GM12878 (cell line): ENCODE results near the gene XRCC4. TPM values are rescaled to one million over a fixed set of nuclear protein-coding genes. Genes with fewer than 3 reads are reported as not detected.

Experiments used
- ATAC-seq: fragments of 200-7000 bp; cut with Tn5 transposase; 3 replicates; pipeline ENCODE4 v1.9.1; 2020; ENCODE audit warnings: mild to moderate bottlenecking, moderate library complexity
- BruUV-seq: library from RNA; stranded (reverse); fragments of 400-500 nt; replicated peaks from 2 replicates; lab custom pipeline; 2021; lab: Mats Ljungman, UMichigan
- CTCF ChIA-PET: fragments of 300-600 bp; sonication (Branson Sonifier 250); formaldehyde crosslinking; extraction: SDS; loops from one replicate; lab custom pipeline; 2021; ENCODE audit warnings: inconsistent platforms; lab: Yijun Ruan, JAX
- POLR2A ChIA-PET: fragments of 350-600 bp; formaldehyde crosslinking; extraction: SDS; loops from one replicate; lab custom pipeline; 2021; ENCODE audit warnings: inconsistent platforms; lab: Charles Lee
- RAD21 ChIA-PET: fragments of 300-600 bp; sonication (Branson Sonifier 250); formaldehyde crosslinking; loops from one replicate; lab custom pipeline; 2023; ENCODE audit warnings: antibody characterized with exemption; ENCODE audit not compliant: unreplicated experiment; lab: Charles Lee
- SMC1A ChIA-PET: fragments of 300-600 bp; sonication (Branson Sonifier 250); formaldehyde crosslinking; loops from one replicate; lab custom pipeline; 2023; ENCODE audit not compliant: unreplicated experiment, uncharacterized antibody; lab: Charles Lee
- DNase-seq: peaks from one replicate; pipeline ENCODE4 v3.0.0-alpha.2; 2011; ENCODE audit warnings: low read depth, low spot score
- FAIRE-seq: peaks from 3 replicates; lab custom pipeline; 2011; peaks lifted over from hg19 to GRCh38; lab: Jason Lieb, UNC
- H2AFZ ChIP-seq: 2 replicates; pipeline ENCODE4 v1.6.0; 2011; ENCODE audit warnings: low read depth, low read length, control low read depth; ENCODE audit not compliant: control insufficient read depth
- H3K27ac ChIP-seq: 2 replicates; pipeline ENCODE4 v1.5.1; 2011; ENCODE audit warnings: control low read depth; ENCODE audit not compliant: control insufficient read depth, insufficient read depth
- H3K27me3 ChIP-seq, 2 experiments: replicated peaks in 1 of 2; 2 replicates each; pipeline versions ENCODE4 v1.6.0 to v1.6.1; 2011; ENCODE audit warnings: low read length in 1 of 2; ENCODE audit not compliant: control insufficient read depth in 2 of 2, insufficient read depth in 2 of 2
- H3K36me3 ChIP-seq, 2 experiments: 2 replicates each; pipeline ENCODE4 v1.5.1; 2011; ENCODE audit warnings: low read length in 1 of 2; ENCODE audit not compliant: control insufficient read depth in 2 of 2, insufficient read depth in 2 of 2
- H3K4me1 ChIP-seq: 2 replicates; pipeline ENCODE4 v1.6.1; 2011; ENCODE audit warnings: mild to moderate bottlenecking, low read length, moderate library complexity, mixed read lengths; ENCODE audit not compliant: control insufficient read depth, insufficient read depth
- H3K4me2 ChIP-seq: 2 replicates; pipeline ENCODE4 v1.6.0; 2011; ENCODE audit warnings: control low read depth; ENCODE audit not compliant: control insufficient read depth, insufficient read depth
- H3K4me3 ChIP-seq: fragments of 200-600 bp; sonication (generic); 2 replicates; pipeline ENCODE4 v1.5.1; 2016
- H3K79me2 ChIP-seq: 2 replicates; pipeline ENCODE4 v1.6.0; 2011; ENCODE audit warnings: low read length; ENCODE audit not compliant: control insufficient read depth, insufficient read depth
- H3K9ac ChIP-seq: 2 replicates; pipeline ENCODE4 v1.8.0; 2011; ENCODE audit warnings: low read length, control low read depth, mixed read lengths; ENCODE audit not compliant: control insufficient read depth, insufficient read depth
- H3K9me3 ChIP-seq: replicated peaks from 3 replicates; pipeline ENCODE4 v1.5.1; 2011; ENCODE audit warnings: mild to moderate bottlenecking, low read length; ENCODE audit not compliant: control insufficient read depth, insufficient read depth
- H4K20me1 ChIP-seq: 2 replicates; pipeline ENCODE4 v1.6.0; 2011; ENCODE audit not compliant: control insufficient read depth, insufficient read depth
- BACH1 ChIP-seq: fragments of 450-650 bp; IDR thresholded peaks from 2 replicates; pipeline ENCODE4 v1.6.1; 2017; ENCODE audit warnings: mild to moderate bottlenecking, borderline replicate concordance
- BCL11A ChIP-seq: IDR thresholded peaks from 2 replicates; pipeline ENCODE4 v1.6.1; 2011; ENCODE audit warnings: low read depth, low read length
- FOS ChIP-seq: IDR thresholded peaks from 3 replicates; pipeline ENCODE4 v1.6.1; 2011; ENCODE audit warnings: borderline replicate concordance; ENCODE audit not compliant: insufficient read length; ENCODE audit errors: extremely low read depth
- FOXK2 ChIP-seq: fragments of 450-650 bp; IDR thresholded peaks from 2 replicates; pipeline ENCODE4 v1.6.1; 2017; ENCODE audit warnings: mild to moderate bottlenecking, moderate library complexity
- IRF4 ChIP-seq: IDR thresholded peaks from 2 replicates; pipeline ENCODE4 v1.6.1; 2011; ENCODE audit warnings: low read depth, low read length
- MTA3 ChIP-seq: IDR thresholded peaks from 2 replicates; pipeline ENCODE4 v1.6.1; 2012; ENCODE audit warnings: low read length, inconsistent platforms, borderline replicate concordance
- NR2F1 ChIP-seq: fragments of 450-650 bp; conservative IDR thresholded peaks from 2 replicates; pipeline ENCODE4 v1.6.1; 2017; ENCODE audit warnings: mild to moderate bottlenecking
- SREBF2 ChIP-seq: IDR thresholded peaks from 2 replicates; pipeline ENCODE4 v1.6.1; 2012; ENCODE audit warnings: mild to moderate bottlenecking, low read length
- YY1 ChIP-seq: IDR thresholded peaks from 2 replicates; pipeline ENCODE4 v1.6.1; 2011; ENCODE audit warnings: low read depth, mild to moderate bottlenecking, low read length
- WGBS: methylation state at CpG from one replicate; pipeline ENCODE4 v1.1.6; 2016; ENCODE audit warnings: low lambda C conversion rate; ENCODE audit not compliant: insufficient replicate concordance, insufficient coverage; ENCODE audit errors: missing lambda C conversion rate; 5-methylcytosine and 5-hydroxymethylcytosine counted together
- in situ Hi-C: fragments of 300-500 bp; cut with MboI; formaldehyde crosslinking; loops from 9 replicates; pipeline ENCODE4 v1.14.3; 2018; ENCODE audit warnings: mixed read lengths
- intact Hi-C: fragments of 100-400 bp; cut with micrococcal nuclease; formaldehyde crosslinking; loops from one replicate; pipeline ENCODE4 v1.14.2; 2022; ENCODE audit not compliant: unreplicated experiment
- polyA plus RNA-seq, 11 experiments: library from polyadenylated mRNA; depleted of rRNA in 4 of 11; unstranded in 6 of 11; stranded (reverse) in 5 of 11; fragments of >200 nt; fragmentation: Nextera tagmentation in 4 of 11; fragmentation: Illumina TruSeq in 1 of 11; extraction: Ambion mirVana in 4 of 11; extraction: Trizol in 1 of 11; gene quantifications; 1 replicate in 1 of 11; 2 replicates in 10 of 11; pipeline versions ENCODE4 v1.2.1 to v1.2.3, GENCODE V29; 2011 to 2016; ENCODE audit warnings: inconsistent platforms in 2 of 11, missing spikeins in 2 of 11, low read depth in 1 of 11
- total RNA-seq, 4 experiments: library from RNA; depleted of rRNA in 3 of 4; stranded (reverse); fragments of >200 nt in 3 of 4; fragmentation: Illumina TruSeq in 1 of 4; extraction: Trizol in 1 of 4; gene quantifications; 2 replicates each; pipeline versions ENCODE4 v1.2.1 to v1.2.3, GENCODE V29; 2013 to 2021
- TF ChIP-seq, protein P1 (sequence below): fragments of 450-650 bp; IDR thresholded peaks from 2 replicates; pipeline ENCODE4 v1.6.1; 2016; ENCODE audit warnings: mild to moderate bottlenecking
- TF ChIP-seq, protein P2 (sequence below): IDR thresholded peaks from 2 replicates; pipeline ENCODE4 v1.6.1; 2011; ENCODE audit warnings: mild to moderate bottlenecking, low read depth, low read length, moderate library complexity; ENCODE audit not compliant: insufficient replicate concordance
- TF ChIP-seq, protein P3 (sequence below): fragments of 450-650 bp; IDR thresholded peaks from 2 replicates; pipeline ENCODE4 v1.6.1; 2017; ENCODE audit warnings: low read depth, mild to moderate bottlenecking, moderate library complexity
- TF ChIP-seq, protein P4 (sequence below): fragments of 150-350 bp; IDR thresholded peaks from 2 replicates; pipeline ENCODE4 v1.6.1; 2016; ENCODE audit warnings: low read depth, low read length

The XRCC4 gene
- total and polyA plus RNA-seq, 10 of the 15 experiments (the other 5 are each of a cell fraction or from before 2014, with no cell fraction given): 12.1 to 53.6 (median 25.8) TPM

DNA sequence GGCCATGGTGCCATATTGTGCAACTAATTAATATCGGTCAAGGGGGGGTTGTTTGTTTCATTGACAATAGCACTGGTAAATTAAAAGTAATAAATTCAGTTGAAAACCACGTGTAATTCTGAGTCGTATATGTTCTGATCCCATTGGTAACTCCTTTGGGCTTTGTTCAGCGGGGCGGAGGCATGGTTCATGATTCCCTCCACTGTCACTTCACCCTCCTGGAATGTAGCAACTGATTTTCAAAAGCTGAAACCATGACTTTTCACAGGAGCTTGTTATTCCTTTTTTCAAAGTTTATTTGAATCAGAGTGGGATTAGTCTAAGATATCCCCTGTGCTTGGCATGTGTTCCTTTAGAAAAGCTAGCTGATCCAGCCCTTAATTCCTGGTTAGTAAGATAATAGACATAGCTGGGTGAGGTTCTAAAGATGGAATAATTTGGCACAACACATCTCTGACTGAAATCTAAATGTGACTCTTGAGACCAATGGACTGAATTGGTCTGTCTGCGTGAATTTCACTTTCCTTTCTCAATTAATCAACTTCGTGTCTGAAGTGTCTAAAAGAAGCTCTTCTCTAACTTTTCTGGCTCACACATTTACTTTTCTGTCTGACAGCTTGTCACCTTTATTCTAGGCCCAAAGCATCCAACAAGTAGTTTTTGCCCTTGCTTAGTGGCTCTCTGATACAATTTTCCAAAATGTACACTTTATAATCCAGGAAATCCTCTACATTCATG is 208.5 kb downstream of the XRCC4 start (continued):
- TF ChIP-seq, protein P1, sequence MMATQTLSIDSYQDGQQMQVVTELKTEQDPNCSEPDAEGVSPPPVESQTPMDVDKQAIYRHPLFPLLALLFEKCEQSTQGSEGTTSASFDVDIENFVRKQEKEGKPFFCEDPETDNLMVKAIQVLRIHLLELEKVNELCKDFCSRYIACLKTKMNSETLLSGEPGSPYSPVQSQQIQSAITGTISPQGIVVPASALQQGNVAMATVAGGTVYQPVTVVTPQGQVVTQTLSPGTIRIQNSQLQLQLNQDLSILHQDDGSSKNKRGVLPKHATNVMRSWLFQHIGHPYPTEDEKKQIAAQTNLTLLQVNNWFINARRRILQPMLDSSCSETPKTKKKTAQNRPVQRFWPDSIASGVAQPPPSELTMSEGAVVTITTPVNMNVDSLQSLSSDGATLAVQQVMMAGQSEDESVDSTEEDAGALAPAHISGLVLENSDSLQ: peak; percentile 74
- TF ChIP-seq, protein P2, sequence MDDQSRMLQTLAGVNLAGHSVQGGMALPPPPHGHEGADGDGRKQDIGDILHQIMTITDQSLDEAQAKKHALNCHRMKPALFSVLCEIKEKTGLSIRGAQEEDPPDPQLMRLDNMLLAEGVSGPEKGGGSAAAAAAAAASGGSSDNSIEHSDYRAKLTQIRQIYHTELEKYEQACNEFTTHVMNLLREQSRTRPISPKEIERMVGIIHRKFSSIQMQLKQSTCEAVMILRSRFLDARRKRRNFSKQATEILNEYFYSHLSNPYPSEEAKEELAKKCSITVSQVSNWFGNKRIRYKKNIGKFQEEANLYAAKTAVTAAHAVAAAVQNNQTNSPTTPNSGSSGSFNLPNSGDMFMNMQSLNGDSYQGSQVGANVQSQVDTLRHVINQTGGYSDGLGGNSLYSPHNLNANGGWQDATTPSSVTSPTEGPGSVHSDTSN: peak; percentile 75

DNA sequence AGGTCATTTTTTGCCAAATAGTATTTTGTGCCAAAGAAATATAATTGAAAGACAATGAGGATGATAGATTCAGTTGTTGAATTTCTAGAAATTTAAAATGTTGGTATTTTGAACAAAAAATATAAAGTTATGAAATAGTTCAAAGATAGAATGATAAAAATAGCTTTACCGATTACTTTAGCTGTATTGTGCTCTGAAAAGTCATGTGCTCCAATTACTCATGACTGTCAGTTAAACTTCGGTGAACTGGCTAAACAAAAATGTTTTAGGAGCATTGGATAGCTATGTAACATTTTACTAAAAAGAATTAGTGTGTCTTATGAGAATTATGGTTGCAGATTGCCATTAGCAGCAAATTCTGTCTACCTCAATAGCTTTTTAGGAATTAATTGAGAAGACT is 216.9 kb downstream of the XRCC4 start:
- Histone ChIP-seq H3K4me1 (no peaks in the 10 kb centered on the region), H3K4me3 (no peak overlapping the region), H3K36me3 (no peaks in the 10 kb centered on the region), H4K20me1 (no peaks in the 10 kb centered on the region), H3K79me2 (no peaks in the 10 kb centered on the region), H3K27me3 (no peaks in the 10 kb centered on the region)
- WGBS: 95% methylated on average over 2 of the region's 2 CpGs
- DNase-seq: no peak
- intact Hi-C loops: no loop called here
- TF ChIP-seq, protein P3, sequence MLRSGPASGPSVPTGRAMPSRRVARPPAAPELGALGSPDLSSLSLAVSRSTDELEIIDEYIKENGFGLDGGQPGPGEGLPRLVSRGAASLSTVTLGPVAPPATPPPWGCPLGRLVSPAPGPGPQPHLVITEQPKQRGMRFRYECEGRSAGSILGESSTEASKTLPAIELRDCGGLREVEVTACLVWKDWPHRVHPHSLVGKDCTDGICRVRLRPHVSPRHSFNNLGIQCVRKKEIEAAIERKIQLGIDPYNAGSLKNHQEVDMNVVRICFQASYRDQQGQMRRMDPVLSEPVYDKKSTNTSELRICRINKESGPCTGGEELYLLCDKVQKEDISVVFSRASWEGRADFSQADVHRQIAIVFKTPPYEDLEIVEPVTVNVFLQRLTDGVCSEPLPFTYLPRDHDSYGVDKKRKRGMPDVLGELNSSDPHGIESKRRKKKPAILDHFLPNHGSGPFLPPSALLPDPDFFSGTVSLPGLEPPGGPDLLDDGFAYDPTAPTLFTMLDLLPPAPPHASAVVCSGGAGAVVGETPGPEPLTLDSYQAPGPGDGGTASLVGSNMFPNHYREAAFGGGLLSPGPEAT: no peak
- no peak for TF ChIP-seq BACH1
- no peak for TF ChIP-seq IRF4
- no peak for TF ChIP-seq SREBF2
- TF ChIP-seq, protein P4, sequence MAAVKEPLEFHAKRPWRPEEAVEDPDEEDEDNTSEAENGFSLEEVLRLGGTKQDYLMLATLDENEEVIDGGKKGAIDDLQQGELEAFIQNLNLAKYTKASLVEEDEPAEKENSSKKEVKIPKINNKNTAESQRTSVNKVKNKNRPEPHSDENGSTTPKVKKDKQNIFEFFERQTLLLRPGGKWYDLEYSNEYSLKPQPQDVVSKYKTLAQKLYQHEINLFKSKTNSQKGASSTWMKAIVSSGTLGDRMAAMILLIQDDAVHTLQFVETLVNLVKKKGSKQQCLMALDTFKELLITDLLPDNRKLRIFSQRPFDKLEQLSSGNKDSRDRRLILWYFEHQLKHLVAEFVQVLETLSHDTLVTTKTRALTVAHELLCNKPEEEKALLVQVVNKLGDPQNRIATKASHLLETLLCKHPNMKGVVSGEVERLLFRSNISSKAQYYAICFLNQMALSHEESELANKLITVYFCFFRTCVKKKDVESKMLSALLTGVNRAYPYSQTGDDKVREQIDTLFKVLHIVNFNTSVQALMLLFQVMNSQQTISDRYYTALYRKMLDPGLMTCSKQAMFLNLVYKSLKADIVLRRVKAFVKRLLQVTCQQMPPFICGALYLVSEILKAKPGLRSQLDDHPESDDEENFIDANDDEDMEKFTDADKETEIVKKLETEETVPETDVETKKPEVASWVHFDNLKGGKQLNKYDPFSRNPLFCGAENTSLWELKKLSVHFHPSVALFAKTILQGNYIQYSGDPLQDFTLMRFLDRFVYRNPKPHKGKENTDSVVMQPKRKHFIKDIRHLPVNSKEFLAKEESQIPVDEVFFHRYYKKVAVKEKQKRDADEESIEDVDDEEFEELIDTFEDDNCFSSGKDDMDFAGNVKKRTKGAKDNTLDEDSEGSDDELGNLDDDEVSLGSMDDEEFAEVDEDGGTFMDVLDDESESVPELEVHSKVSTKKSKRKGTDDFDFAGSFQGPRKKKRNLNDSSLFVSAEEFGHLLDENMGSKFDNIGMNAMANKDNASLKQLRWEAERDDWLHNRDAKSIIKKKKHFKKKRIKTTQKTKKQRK: no peak
- TF ChIP-seq FOS: no peak
- no peak for TF ChIP-seq FOXK2
- no peak for TF ChIP-seq BCL11A
- TF ChIP-seq YY1: no peak
- no peak for TF ChIP-seq NR2F1
- TF ChIP-seq MTA3: no peak
- TF ChIP-seq, all 136 proteins: peak for 0
- ATAC-seq (no peak), FAIRE-seq (no peak)
- H3K4me2 ChIP-seq: no peak overlapping the region
- no peak overlapping the region for H3K27ac ChIP-seq
- RAD21 ChIA-PET: no interaction called here
- SMC1A ChIA-PET: interaction anchor here (0.6 to 1.9 kb wide), 4 partner anchors 11 to 55 kb away, joined by 3 to 4 read pairs (median 4); no protein-coding TSS in a partner anchor
- CTCF ChIA-PET: no interaction called here
- BruUV-seq: no TSS peak
- POLR2A ChIA-PET: no interaction called here
- H2AFZ ChIP-seq: no peak overlapping the region
- H3K9me3 ChIP-seq: peaks cover 4% of the 10 kb centered on the region; the same call in 2 of the 3 replicates
- in situ Hi-C loops: no loop called here
- H3K9ac ChIP-seq: no peak overlapping the region
